ENCODE results near the gene CDK19. TPM values are rescaled to one million over a fixed set of nuclear protein-coding genes. Genes with fewer than 3 reads are reported as not detected.

Gene CDK19
- total and polyA plus RNA-seq, 2 of the 4 experiments (the other 2 are of a cell fraction) = 6.0 to 6.8 TPM

GRCh38 chr6:110689275-110689935 lies 125.9 kb downstream of the CDK19 start:
- Histone ChIP-seq H3K4me3 (ENCODE audit: insufficient read depth, low read depth, low read length) (no peak overlapping the region), H2BK15ac (ENCODE audit: low read depth, low read length) (no peak overlapping the region), H2BK5ac (ENCODE audit: low read depth, low read length, poor library complexity, severe bottlenecking) (no peak overlapping the region), H2AFZ (replicated peaks; ENCODE audit: low read length, poor library complexity) (no peak overlapping the region), H3K23ac (ENCODE audit: low read depth, low read length) (no peak overlapping the region), H3K9me1 (ENCODE audit: insufficient read depth, low read length) (0 out of 2 replicates have a peak, but pooled peaks cover 3% of the 10 kb centered on the region), H3K79me1 (ENCODE audit: low read depth in 1 of 2, low read length in 2 of 2) (peaks cover 3 to 4% of the 10 kb centered on the region in 2 experiments; a peak in 2 of 4 replicates), H3K14ac (replicated peaks; ENCODE audit: low read depth, low read length) (no peak overlapping the region), H4K5ac (ENCODE audit: low read depth, low read length) (no peak overlapping the region), H4K91ac (ENCODE audit: insufficient read depth, low read depth, low read length) (no peak overlapping the region), H3K27me3 (ENCODE audit: control insufficient read depth, insufficient read depth, low read length) (no peaks in the 10 kb centered on the region), H4K8ac (ENCODE audit: low read depth in 2 of 2, low read length in 2 of 2) (no peak overlapping the region), H3K9ac (ENCODE audit: low read depth, low read length) (no peak overlapping the region), H3K4me2 (ENCODE audit: low read depth, low read length) (no peak overlapping the region), H2AK9ac (replicated peaks; ENCODE audit: low read depth, low read length, poor library complexity) (no peak overlapping the region), H3K36me3 (ENCODE audit: control insufficient read depth, insufficient read depth, low read length) (no peaks in the 10 kb centered on the region), H2BK120ac (ENCODE audit: low read depth, low read length) (no peak overlapping the region), H3K18ac (ENCODE audit: low read depth, low read length) (no peak overlapping the region), H3K9me3 (ENCODE audit: control insufficient read depth, insufficient read depth, low read length) (no peaks in the 10 kb centered on the region), H4K20me1 (ENCODE audit: insufficient read depth, low read length) (no peaks in the 10 kb centered on the region), H3K4me1 (ENCODE audit: control insufficient read depth, insufficient read depth, low read length) (peaks cover 2% of the 10 kb centered on the region; the same call in 1 of the 2 replicates), H2BK20ac (ENCODE audit: low read depth, low read length) (no peak overlapping the region), H3K56ac (ENCODE audit: extremely low read depth, insufficient read depth, low read length) (no peak overlapping the region), H3K4ac (ENCODE audit: low read depth, low read length) (no peak overlapping the region), H3K27ac (ENCODE audit: insufficient read depth, low read length) (no peak overlapping the region), H2AK5ac (ENCODE audit: low read depth, low read length) (no peak overlapping the region)
- CTCF ChIA-PET = no interaction called here
- DNase-seq (no peak), ATAC-seq (ENCODE audit: low read depth) (no peak)
- in situ Hi-C loops (cut with MboI; ENCODE audit: low sequenced_read_pairs) (no loop called here), dilution Hi-C loops (cut with HindIII; ENCODE audit: low sequenced_read_pairs, unreplicated experiment) (no loop called here), intact Hi-C loops (cut with micrococcal nuclease) (no loop called here)
- POLR2A ChIA-PET (ENCODE audit: unreplicated experiment) = no interaction called here
- TF ChIP-seq CEBPB (IDR thresholded peaks at IDR 0.05; ENCODE audit: low read depth, low read length) = no peak
- no peak for TF ChIP-seq POLR2A (IDR thresholded peaks at IDR 0.05; ENCODE audit: low read depth, low read length)
- TF ChIP-seq RAD21 (IDR thresholded peaks at IDR 0.05; ENCODE audit: low read length) = no peak
- TF ChIP-seq MAZ (IDR thresholded peaks at IDR 0.05; ENCODE audit: borderline replicate concordance, low read depth, low read length) = no peak
- no peak for TF ChIP-seq BHLHE40 (IDR thresholded peaks at IDR 0.05; ENCODE audit: low read depth, low read length)
- TF ChIP-seq FOS (IDR thresholded peaks at IDR 0.05; ENCODE audit: low read depth, low read length) = no peak
- no peak for TF ChIP-seq CHD1 (IDR thresholded peaks at IDR 0.05; ENCODE audit: low read depth, low read length)
- no peak for TF ChIP-seq NFE2L2 (IDR thresholded peaks at IDR 0.05; ENCODE audit: low read depth, low read length)
- TF ChIP-seq MAFK (IDR thresholded peaks at IDR 0.05; ENCODE audit: low read depth, low read length) = no peak
- no peak for TF ChIP-seq ELK1 (IDR thresholded peaks at IDR 0.05; ENCODE audit: borderline replicate concordance, low read depth, low read length)
- no peak for TF ChIP-seq USF2 (IDR thresholded peaks at IDR 0.05; ENCODE audit: low read depth, low read length)
- BruUV-seq (replicated peaks) = no TSS peak
- WGBS, 2 experiments (ENCODE audit: extremely low coverage in 2 of 2, insufficient read length in 1 of 2) = 100% methylated on average over 1 of the region's 6 CpGs; no CpG with 5 or more reads in 1 of the 2 experiments

Measured in IMR-90 (cell line).